ENCODE measurements around the gene COQ4.

The COQ4 gene

DNA sequence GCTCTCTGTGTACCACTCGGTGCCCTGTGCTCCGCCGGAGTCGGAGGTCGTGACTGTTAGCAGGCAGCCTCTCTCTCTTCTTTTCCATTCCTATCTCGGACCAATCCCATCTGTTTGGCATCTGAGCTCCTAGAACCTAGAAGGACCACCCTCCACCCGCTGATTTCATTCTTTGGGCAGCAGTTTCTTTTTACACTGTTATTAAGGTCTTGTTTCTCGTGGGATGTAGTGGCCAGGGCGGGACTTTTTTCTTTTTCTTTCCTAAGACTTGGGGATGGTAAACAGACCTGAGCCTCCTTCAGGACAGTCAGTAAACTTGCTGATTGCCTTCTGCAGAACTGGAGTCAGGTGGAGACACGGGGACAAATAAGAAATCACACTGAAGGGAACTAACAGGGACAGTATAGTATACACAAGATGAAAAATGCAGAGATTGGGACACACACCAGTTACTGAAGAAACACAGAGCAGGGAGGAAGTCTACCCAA, 49.0 kb downstream of the COQ4 start:
- Mint-ChIP-seq H3K9me3 (no peaks in the 10 kb centered on the region), H3K27me3 (ENCODE audit: low read depth, poor library complexity) (peaks cover 4% of the 10 kb centered on the region), H3K4me1 (peaks cover 34% of the 10 kb centered on the region), H3K27ac (peak overlapping the region; percentile 42), H3K36me3 (ENCODE audit: low read depth) (peaks cover 5% of the 10 kb centered on the region), H3K4me3 (peak overlapping the region; percentile 93)
- TF ChIP-seq, protein P1, sequence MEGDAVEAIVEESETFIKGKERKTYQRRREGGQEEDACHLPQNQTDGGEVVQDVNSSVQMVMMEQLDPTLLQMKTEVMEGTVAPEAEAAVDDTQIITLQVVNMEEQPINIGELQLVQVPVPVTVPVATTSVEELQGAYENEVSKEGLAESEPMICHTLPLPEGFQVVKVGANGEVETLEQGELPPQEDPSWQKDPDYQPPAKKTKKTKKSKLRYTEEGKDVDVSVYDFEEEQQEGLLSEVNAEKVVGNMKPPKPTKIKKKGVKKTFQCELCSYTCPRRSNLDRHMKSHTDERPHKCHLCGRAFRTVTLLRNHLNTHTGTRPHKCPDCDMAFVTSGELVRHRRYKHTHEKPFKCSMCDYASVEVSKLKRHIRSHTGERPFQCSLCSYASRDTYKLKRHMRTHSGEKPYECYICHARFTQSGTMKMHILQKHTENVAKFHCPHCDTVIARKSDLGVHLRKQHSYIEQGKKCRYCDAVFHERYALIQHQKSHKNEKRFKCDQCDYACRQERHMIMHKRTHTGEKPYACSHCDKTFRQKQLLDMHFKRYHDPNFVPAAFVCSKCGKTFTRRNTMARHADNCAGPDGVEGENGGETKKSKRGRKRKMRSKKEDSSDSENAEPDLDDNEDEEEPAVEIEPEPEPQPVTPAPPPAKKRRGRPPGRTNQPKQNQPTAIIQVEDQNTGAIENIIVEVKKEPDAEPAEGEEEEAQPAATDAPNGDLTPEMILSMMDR (IDR thresholded peaks at IDR 0.05), result no peak
- no peak for DNase-seq

DNA sequence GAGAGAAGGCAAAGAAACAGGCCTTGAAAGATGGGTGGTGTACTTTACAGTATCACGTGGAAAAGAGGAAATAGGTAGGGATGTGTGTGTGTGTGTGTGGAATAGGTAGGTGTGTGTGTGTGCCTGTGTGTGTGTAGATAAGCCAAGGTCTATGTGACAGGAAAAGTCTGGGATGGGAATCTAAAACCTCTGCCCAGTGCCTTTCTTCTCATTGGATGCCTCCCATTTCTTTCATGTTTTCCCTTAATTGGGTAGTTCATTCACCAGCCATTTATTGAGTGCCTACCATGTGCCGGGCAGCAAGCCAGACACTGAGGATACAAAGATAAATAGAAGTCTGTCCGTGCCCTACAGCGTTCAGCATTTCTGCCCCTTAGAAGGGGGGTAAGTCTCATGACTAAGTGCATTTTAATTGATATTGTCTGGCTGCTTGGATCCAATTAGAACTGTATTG, 49.6 kb downstream of the COQ4 start:
- TF ChIP-seq, protein P1 (IDR thresholded peaks at IDR 0.05), result no peak
- H3K4me3 Mint-ChIP-seq, result peak overlapping the region; percentile 93
- H3K27ac Mint-ChIP-seq, result peak overlapping the region; percentile 42
- no peaks in the 10 kb centered on the region for H3K9me3 Mint-ChIP-seq
- no peaks in the 10 kb centered on the region for H3K27me3 Mint-ChIP-seq (ENCODE audit: low read depth, poor library complexity)
- no peak for DNase-seq
- peaks cover 5% of the 10 kb centered on the region for H3K36me3 Mint-ChIP-seq (ENCODE audit: low read depth)
- H3K4me1 Mint-ChIP-seq, result peaks cover 34% of the 10 kb centered on the region

DNA sequence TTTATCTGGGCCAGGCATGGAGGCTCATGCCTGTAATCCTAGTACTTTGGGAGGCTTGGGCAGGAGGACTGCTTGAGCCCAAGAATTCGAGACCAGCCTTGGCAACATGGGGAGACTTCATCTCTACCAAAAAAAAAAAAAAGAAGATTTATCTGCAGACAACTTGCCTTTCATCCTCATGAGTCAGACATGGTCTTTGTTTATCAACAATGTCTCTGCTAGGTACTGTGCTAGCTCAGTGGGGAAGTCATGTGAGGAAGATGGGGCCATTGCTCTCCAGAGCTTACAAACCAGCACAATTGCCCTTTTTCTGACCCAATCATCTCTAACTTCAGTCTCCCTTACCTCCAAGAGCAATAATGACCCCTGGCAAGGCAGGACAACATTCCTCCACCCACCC, 50.1 kb downstream of the COQ4 start:
- TF ChIP-seq, protein P1 (IDR thresholded peaks at IDR 0.05), result no peak
- Mint-ChIP-seq H3K27me3 (ENCODE audit: low read depth, poor library complexity) (no peaks in the 10 kb centered on the region), H3K4me1 (peaks cover 34% of the 10 kb centered on the region), H3K36me3 (ENCODE audit: low read depth) (peaks cover 7% of the 10 kb centered on the region), H3K9me3 (no peaks in the 10 kb centered on the region), H3K4me3 (peak overlapping the region; percentile 93), H3K27ac (no peak overlapping the region)
- no peak for DNase-seq

DNA sequence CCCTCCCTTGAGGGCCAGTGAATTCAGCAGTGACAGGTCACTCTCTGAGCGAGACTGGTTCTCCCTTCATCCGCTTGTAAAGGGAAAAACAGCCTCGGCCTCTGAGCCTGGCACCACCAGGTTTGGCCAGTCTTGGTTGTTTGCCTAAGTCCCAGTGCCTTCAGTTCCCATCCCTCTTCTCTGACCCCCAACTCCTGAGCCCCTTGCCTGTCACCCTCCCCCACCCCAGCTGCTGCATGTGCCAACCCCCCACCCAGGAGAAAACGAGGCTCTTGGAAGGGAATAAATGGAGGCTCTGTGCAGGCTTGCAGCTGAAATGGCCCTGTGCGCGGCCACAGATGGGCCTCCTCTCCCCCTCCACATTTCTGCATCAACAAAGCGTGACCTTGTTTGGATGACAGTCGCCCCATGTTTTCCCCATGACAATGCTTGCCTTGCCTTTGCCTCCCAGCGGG, 51.6 kb downstream of the COQ4 start:
- H3K4me3 Mint-ChIP-seq, result no peak overlapping the region
- H3K27me3 Mint-ChIP-seq (ENCODE audit: low read depth, poor library complexity), result no peaks in the 10 kb centered on the region
- TF ChIP-seq, protein P1 (IDR thresholded peaks at IDR 0.05), result no peak

DNA sequence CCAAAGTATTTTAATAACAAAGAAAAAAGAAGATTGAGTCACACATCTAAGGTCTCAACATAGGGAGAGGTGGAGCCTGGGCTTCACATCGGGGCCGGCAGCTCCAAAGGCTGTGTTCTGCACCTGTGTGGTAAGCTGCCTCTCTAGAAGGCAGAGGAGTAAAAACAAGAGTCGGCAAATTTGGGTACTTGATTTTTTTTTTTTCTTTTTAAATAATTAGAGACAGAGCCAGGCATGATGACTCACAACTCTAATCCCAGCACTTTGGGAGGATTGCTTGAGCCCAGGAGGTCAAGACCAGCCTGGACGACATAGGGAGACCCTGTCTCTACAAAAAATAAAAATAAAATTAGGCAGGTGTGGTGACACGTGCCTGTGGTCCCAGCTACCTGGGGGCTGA, 53.2 kb downstream of the COQ4 start:
- peaks cover 24% of the 10 kb centered on the region for H3K36me3 Mint-ChIP-seq (ENCODE audit: low read depth)
- H3K27ac Mint-ChIP-seq, result no peak overlapping the region
- DNase-seq, result no peak
- H3K27me3 Mint-ChIP-seq (ENCODE audit: low read depth, poor library complexity), result no peaks in the 10 kb centered on the region
- H3K9me3 Mint-ChIP-seq, result no peaks in the 10 kb centered on the region
- TF ChIP-seq, protein P1 (IDR thresholded peaks at IDR 0.05), result no peak
- no peak overlapping the region for H3K4me3 Mint-ChIP-seq
- H3K4me1 Mint-ChIP-seq, result peaks cover 24% of the 10 kb centered on the region

More for the DNA sequence above, 51.6 kb downstream of the COQ4 start:
- Mint-ChIP-seq H3K9me3 (no peaks in the 10 kb centered on the region), H3K27ac (no peak overlapping the region), H3K36me3 (ENCODE audit: low read depth) (peaks cover 17% of the 10 kb centered on the region), H3K4me1 (peaks cover 34% of the 10 kb centered on the region)
- no peak for DNase-seq

DNA sequence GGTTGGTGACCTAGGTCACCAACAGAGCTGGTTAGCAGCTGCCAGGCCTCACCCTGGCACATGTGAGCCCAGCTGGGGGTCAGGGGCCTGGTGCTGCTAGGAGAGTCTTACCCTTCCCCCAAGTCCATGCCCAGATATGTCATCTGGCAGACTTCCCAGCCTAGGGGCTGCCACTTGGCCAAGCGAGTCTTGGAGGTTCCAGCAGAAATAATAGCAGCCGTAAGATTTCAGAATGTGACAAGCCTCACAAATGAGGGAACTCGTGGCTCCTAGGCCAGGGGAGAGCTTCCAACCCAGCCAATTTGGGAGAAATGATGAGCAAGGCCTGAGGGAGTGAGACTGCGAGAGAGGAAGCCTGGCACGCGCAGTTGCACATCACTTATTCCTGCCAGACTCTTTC, 59.6 kb downstream of the COQ4 start:
- Mint-ChIP-seq H3K27me3 (ENCODE audit: low read depth, poor library complexity) (no peaks in the 10 kb centered on the region), H3K4me3 (no peak overlapping the region), H3K27ac (no peak overlapping the region), H3K36me3 (ENCODE audit: low read depth) (peaks cover 19% of the 10 kb centered on the region), H3K4me1 (peaks cover 31% of the 10 kb centered on the region), H3K9me3 (no peaks in the 10 kb centered on the region)
- TF ChIP-seq, protein P1 (IDR thresholded peaks at IDR 0.05), result no peak
- no peak for DNase-seq

Measured in nephron progenitor cell (in vitro differentiated cells).